ENCODE data around the gene COMT.

The COMT gene

GRCh38 chr22:19996694-19997384 lies 55.3 kb downstream of the COMT start:
- no peak for DNase-seq

- DNase-seq = no peak
Measured at GRCh38 chr22:19997561-19998231, 56.1 kb downstream of the COMT start.

GRCh38 chr22:19998232-19998951 lies 56.8 kb downstream of the COMT start:
- DNase-seq = no peak

- DNase-seq = no peak
Measured at GRCh38 chr22:19998991-19999820, 57.6 kb downstream of the COMT start.

GRCh38 chr22:20000246-20001081 lies 58.9 kb downstream of the COMT start:
- no peak for DNase-seq

- no peak for DNase-seq
Measured at GRCh38 chr22:20001082-20001638, 59.6 kb downstream of the COMT start.

- DNase-seq = no peak
Measured at GRCh38 chr22:20002128-20002527, 60.6 kb downstream of the COMT start.

GRCh38 chr22:20002636-20003035 lies 61.1 kb downstream of the COMT start:
- DNase-seq = no peak

- DNase-seq = no peak
Measured at GRCh38 chr22:20003304-20003703, 61.7 kb downstream of the COMT start.

- no peak for DNase-seq
Measured at GRCh38 chr22:20004464-20004863, 62.9 kb downstream of the COMT start.

GRCh38 chr22:20008221-20008995 lies 66.8 kb downstream of the COMT start:
- no peak for DNase-seq

- no peak for DNase-seq
Measured at GRCh38 chr22:20009018-20009491, 67.5 kb downstream of the COMT start.

GRCh38 chr22:20009582-20010306 lies 68.2 kb downstream of the COMT start:
- DNase-seq = no peak

GRCh38 chr22:20010307-20011122 lies 68.9 kb downstream of the COMT start:
- no peak for DNase-seq

- DNase-seq = no peak
Measured at GRCh38 chr22:20011123-20011992, 69.8 kb downstream of the COMT start.

- no peak for DNase-seq
Measured at GRCh38 chr22:20011993-20012740, 70.6 kb downstream of the COMT start.

GRCh38 chr22:20012741-20013331 lies 71.3 kb downstream of the COMT start:
- DNase-seq = no peak

Data from cerebellar nuclear complex (tissue), 1 donor.